Stromal cell of bone marrow (primary cell): ENCODE measurements around the gene TBC1D2.

Experiments used
- DNase-seq: peaks from one replicate; pipeline ENCODE4 v3.0.0-alpha.2; 2012; ENCODE audit warnings: low read depth

Gene TBC1D2

GRCh38 chr9:98171176-98171925 is 84.1 kb downstream of the TBC1D2 start:
- DNase-seq, result no peak

- DNase-seq, result no peak
These were observed 86.4 kb downstream of the TBC1D2 start for GRCh38 chr9:98168941-98169488.

GRCh38 chr9:98168153-98168780 is 87.2 kb downstream of the TBC1D2 start:
- no peak for DNase-seq

- DNase-seq, result no peak
These were observed 90.5 kb downstream of the TBC1D2 start for GRCh38 chr9:98164912-98165311.

GRCh38 chr9:98162613-98163012 is 92.8 kb downstream of the TBC1D2 start:
- DNase-seq, result no peak

- DNase-seq, result no peak
These were observed 93.6 kb downstream of the TBC1D2 start for GRCh38 chr9:98161851-98162250.

GRCh38 chr9:98159790-98160189 is 95.7 kb downstream of the TBC1D2 start:
- no peak for DNase-seq

GRCh38 chr9:98159301-98159700 is 96.1 kb downstream of the TBC1D2 start:
- DNase-seq, result no peak

GRCh38 chr9:98158071-98158831 is 97.2 kb downstream of the TBC1D2 start:
- no peak for DNase-seq

GRCh38 chr9:98157372-98157771 is 98.1 kb downstream of the TBC1D2 start:
- DNase-seq, result no peak

- no peak for DNase-seq
These were observed 100.8 kb downstream of the TBC1D2 start for GRCh38 chr9:98154678-98155077.

GRCh38 chr9:98152526-98152925 is 102.9 kb downstream of the TBC1D2 start:
- DNase-seq, result no peak

GRCh38 chr9:98150721-98151120 is 104.7 kb downstream of the TBC1D2 start:
- no peak for DNase-seq

- DNase-seq, result no peak
These were observed 105.3 kb downstream of the TBC1D2 start for GRCh38 chr9:98150164-98150563.

GRCh38 chr9:98149422-98149821 is 106.0 kb downstream of the TBC1D2 start:
- no peak for DNase-seq
